ENCODE results near the gene AQP11. TPM values are rescaled to one million over a fixed set of nuclear protein-coding genes. Genes with fewer than 3 reads are reported as not detected.
A peak's percentile ranks its signal among the peaks of the same experiment; 100 is the strongest.

Gene AQP11, protein sequence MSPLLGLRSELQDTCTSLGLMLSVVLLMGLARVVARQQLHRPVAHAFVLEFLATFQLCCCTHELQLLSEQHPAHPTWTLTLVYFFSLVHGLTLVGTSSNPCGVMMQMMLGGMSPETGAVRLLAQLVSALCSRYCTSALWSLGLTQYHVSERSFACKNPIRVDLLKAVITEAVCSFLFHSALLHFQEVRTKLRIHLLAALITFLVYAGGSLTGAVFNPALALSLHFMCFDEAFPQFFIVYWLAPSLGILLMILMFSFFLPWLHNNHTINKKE
- polyA plus RNA-seq (2013, experiment 1 of 2): 0.61 TPM
- 0.69 TPM for polyA plus RNA-seq (2013, experiment 2 of 2)

DNA sequence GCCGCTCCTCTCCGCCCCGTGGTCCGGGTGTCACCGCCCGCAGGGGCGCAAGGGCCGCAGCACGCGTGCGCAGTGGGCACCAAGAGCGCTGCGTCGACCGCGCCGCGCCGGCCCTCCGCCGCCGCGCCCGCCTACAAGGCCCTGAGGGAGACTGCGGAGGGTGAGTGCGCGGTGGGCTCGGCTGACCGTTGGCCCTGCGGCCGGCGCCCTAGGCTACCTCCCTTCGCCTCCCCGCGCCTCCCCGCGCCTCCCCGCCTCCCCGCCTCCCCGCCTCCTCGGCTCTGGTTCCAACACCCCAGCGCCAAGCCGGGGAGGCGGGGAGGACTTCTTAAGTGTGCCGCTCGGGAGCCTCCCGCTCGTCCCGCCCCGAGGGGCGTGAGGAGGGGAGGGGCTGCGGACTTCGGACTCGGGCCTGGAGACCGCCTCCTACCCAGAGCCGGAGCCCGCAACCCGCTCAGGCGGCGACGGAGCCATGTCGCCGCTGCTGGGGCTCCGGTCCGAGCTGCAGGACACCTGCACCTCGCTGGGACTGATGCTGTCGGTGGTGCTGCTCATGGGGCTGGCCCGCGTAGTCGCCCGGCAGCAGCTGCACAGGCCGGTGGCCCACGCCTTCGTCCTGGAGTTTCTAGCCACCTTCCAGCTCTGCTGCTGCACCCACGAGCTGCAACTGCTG is at the start of gene AQP11:
TSS of gene AQP11 (plus strand) at position 433 of the 673 bp plus-strand sequence. CDS start at position 473, 40 bp downstream.
- Histone ChIP-seq H2BK15ac (ENCODE audit: low read length) (peak within 1 kb of the TSS; percentile 85), H3K79me1 (ENCODE audit: low read depth, low read length) (peaks cover 2% of the 10 kb centered on the region), H2BK120ac (ENCODE audit: low read depth, low read length) (no peak within 1 kb of the TSS), H3K27ac (replicated peaks; ENCODE audit: low read length) (peak within 1 kb of the TSS; percentile 71), H3K9ac (ENCODE audit: low read depth, low read length, poor library complexity) (peak within 1 kb of the TSS; percentile 72), H3K27me3 (ENCODE audit: control insufficient read depth in 3 of 3, insufficient read depth in 3 of 3, low read depth in 1 of 3, low read length in 3 of 3) (peaks cover 0 to 2% (median 0%) of the 10 kb centered on the region in 3 experiments), H4K8ac (ENCODE audit: low read depth, low read length) (no peak within 1 kb of the TSS), H3K23ac (ENCODE audit: low read depth, low read length, poor library complexity) (peak within 1 kb of the TSS; percentile 65), H3K18ac (ENCODE audit: low read length) (peak within 1 kb of the TSS; percentile 85), H4K91ac (ENCODE audit: low read depth, low read length, poor library complexity) (no peak within 1 kb of the TSS), H2AK5ac (ENCODE audit: low read depth, low read length) (no peak within 1 kb of the TSS), H3K4me3 (ENCODE audit: low read length in 2 of 2) (peak within 1 kb of the TSS; percentile 49 to 80), H2BK12ac (ENCODE audit: low read length) (no peak within 1 kb of the TSS), H3K9me3 (replicated peaks in 1 of 2; ENCODE audit: control insufficient read depth in 2 of 2, insufficient read depth in 1 of 2, low read depth in 1 of 2, low read length in 2 of 2) (peaks cover 0 to 13% of the 10 kb centered on the region in 2 donors), H2BK5ac (ENCODE audit: low read length) (peak within 1 kb of the TSS; percentile 24), H3K4me2 (ENCODE audit: insufficient read depth, low read length, poor library complexity, severe bottlenecking) (peak within 1 kb of the TSS; percentile 74), H3K4me1 (ENCODE audit: control insufficient read depth in 2 of 2, insufficient read depth in 1 of 2, low read depth in 1 of 2, low read length in 2 of 2) (peaks cover 2 to 8% of the 10 kb centered on the region in 2 donors), H3K14ac (ENCODE audit: low read length) (no peak within 1 kb of the TSS), H3K4ac (ENCODE audit: low read length) (no peak within 1 kb of the TSS), H3K36me3 (replicated peaks in 1 of 2; ENCODE audit: control insufficient read depth in 2 of 2, insufficient read depth in 2 of 2, low read length in 2 of 2) (peaks cover 0 to 7% of the 10 kb centered on the region in 2 donors), H2AFZ (ENCODE audit: low read length) (peak within 1 kb of the TSS; percentile 92)
- peak; percentile 87 for DNase-seq (ENCODE audit: low spot score)
- WGBS, 2 donors (ENCODE audit: extremely low coverage in 2 of 2, insufficient read length in 2 of 2, insufficient replicate concordance in 1 of 2): no CpG with 5 or more reads among the region's 75 CpGs

DNA sequence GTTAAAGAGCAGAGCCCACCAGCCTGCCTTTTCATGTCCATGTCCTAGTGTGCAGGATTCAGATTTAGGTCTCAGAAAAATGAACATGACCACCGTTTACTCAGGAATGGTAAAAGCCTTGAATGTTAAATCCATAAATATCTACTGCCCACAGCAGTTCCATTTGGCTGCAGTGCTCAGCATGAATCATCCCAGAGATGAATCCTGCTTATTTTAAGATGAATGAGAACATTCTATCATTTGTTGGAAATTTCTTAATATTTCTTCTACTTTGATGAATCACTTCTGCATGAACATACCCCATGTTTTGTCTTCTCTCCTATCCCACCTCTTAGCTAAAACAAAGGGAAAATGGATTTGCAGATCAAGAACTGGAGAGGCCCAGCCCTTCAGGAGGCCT is 47.5 kb upstream of the AQP11 start:
- Histone ChIP-seq H4K91ac (ENCODE audit: low read depth, low read length, poor library complexity) (no peak overlapping the region), H2BK15ac (ENCODE audit: low read length) (no peak overlapping the region), H2AFZ (ENCODE audit: low read length) (no peak overlapping the region), H2AK5ac (ENCODE audit: low read depth, low read length) (no peak overlapping the region), H3K27ac (replicated peaks; ENCODE audit: low read length) (no peak overlapping the region), H3K23ac (ENCODE audit: low read depth, low read length, poor library complexity) (no peak overlapping the region), H3K14ac (ENCODE audit: low read length) (no peak overlapping the region), H3K4me1 (ENCODE audit: control insufficient read depth in 2 of 2, insufficient read depth in 1 of 2, low read depth in 1 of 2, low read length in 2 of 2) (no peaks in the 10 kb centered on the region), H3K36me3 (replicated peaks in 1 of 2; ENCODE audit: control insufficient read depth in 2 of 2, insufficient read depth in 2 of 2, low read length in 2 of 2) (no peaks in the 10 kb centered on the region), H3K4me3 (ENCODE audit: low read length in 2 of 2) (no peak overlapping the region), H2BK12ac (ENCODE audit: low read length) (no peak overlapping the region), H3K4ac (ENCODE audit: low read length) (no peak overlapping the region), H3K4me2 (ENCODE audit: insufficient read depth, low read length, poor library complexity, severe bottlenecking) (no peak overlapping the region), H2BK5ac (ENCODE audit: low read length) (no peak overlapping the region), H4K8ac (ENCODE audit: low read depth, low read length) (no peak overlapping the region), H3K9ac (ENCODE audit: low read depth, low read length, poor library complexity) (no peak overlapping the region), H3K9me3 (replicated peaks in 1 of 2; ENCODE audit: control insufficient read depth in 2 of 2, insufficient read depth in 1 of 2, low read depth in 1 of 2, low read length in 2 of 2) (no peaks in the 10 kb centered on the region), H2BK120ac (ENCODE audit: low read depth, low read length) (no peak overlapping the region), H3K27me3 (ENCODE audit: control insufficient read depth in 3 of 3, insufficient read depth in 3 of 3, low read depth in 1 of 3, low read length in 3 of 3) (no peaks in the 10 kb centered on the region), H3K18ac (ENCODE audit: low read length) (no peak overlapping the region), H3K79me1 (ENCODE audit: low read depth, low read length) (no peaks in the 10 kb centered on the region)
- DNase-seq (ENCODE audit: low spot score): no peak
- no CpG with 5 or more reads among the region's 1 CpG for WGBS, 2 donors (ENCODE audit: extremely low coverage in 2 of 2, insufficient read length in 2 of 2, insufficient replicate concordance in 1 of 2)

DNA sequence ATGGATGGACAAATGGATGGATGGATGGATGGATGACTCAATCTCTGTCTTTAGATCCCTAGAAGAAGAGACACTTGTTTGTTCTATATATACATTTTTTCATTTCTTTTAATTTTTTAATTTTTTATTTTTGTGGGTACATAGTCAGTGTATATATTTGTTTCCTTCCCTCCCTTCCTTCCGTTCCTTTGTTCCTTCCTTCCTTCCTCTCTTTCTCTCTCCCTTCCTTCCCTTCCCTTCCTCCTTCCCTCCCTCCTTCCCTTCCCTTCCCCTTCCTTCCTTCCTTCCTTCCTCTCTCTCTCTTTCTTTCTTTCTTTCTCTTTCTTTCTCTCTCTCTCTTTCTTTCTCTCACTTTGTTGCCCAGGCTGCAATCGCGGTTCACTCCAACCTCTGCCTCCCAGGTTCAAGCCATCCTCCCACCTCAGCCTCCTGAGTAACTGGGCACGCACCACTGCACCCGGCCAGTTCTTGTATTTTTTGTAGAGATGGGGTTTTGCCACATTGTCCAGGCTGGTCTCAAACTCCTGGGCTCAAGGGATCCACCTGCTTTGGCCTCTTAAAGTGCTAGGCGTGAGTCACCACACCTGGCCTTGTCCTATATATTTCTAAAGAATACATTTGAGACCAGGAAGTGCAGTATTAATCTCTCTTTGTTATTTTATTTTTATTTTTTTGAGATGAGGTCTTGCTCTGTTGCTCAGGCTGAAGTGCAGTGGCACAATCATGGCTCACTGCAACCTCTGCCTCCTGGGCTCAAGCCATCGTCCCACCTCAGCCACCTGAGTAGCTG is 42.5 kb upstream of the AQP11 start:
- Histone ChIP-seq H3K79me1 (ENCODE audit: low read depth, low read length) (no peaks in the 10 kb centered on the region), H3K27ac (replicated peaks; ENCODE audit: low read length) (no peak overlapping the region), H2BK5ac (ENCODE audit: low read length) (no peak overlapping the region), H2BK15ac (ENCODE audit: low read length) (no peak overlapping the region), H3K23ac (ENCODE audit: low read depth, low read length, poor library complexity) (no peak overlapping the region), H3K14ac (ENCODE audit: low read length) (no peak overlapping the region), H3K4me1 (ENCODE audit: control insufficient read depth in 2 of 2, insufficient read depth in 1 of 2, low read depth in 1 of 2, low read length in 2 of 2) (peaks cover 0 to 5% of the 10 kb centered on the region in 2 donors), H2BK120ac (ENCODE audit: low read depth, low read length) (no peak overlapping the region), H3K27me3 (ENCODE audit: control insufficient read depth in 3 of 3, insufficient read depth in 3 of 3, low read depth in 1 of 3, low read length in 3 of 3) (no peaks in the 10 kb centered on the region), H3K36me3 (replicated peaks in 1 of 2; ENCODE audit: control insufficient read depth in 2 of 2, insufficient read depth in 2 of 2, low read length in 2 of 2) (no peaks in the 10 kb centered on the region), H3K4me3 (ENCODE audit: low read length in 2 of 2) (no peak overlapping the region), H2BK12ac (ENCODE audit: low read length) (no peak overlapping the region), H3K9me3 (replicated peaks in 1 of 2; ENCODE audit: control insufficient read depth in 2 of 2, insufficient read depth in 1 of 2, low read depth in 1 of 2, low read length in 2 of 2) (no peaks in the 10 kb centered on the region), H2AK5ac (ENCODE audit: low read depth, low read length) (no peak overlapping the region), H2AFZ (ENCODE audit: low read length) (peak overlapping the region; percentile 84), H3K4me2 (ENCODE audit: insufficient read depth, low read length, poor library complexity, severe bottlenecking) (no peak overlapping the region), H3K9ac (ENCODE audit: low read depth, low read length, poor library complexity) (no peak overlapping the region), H4K8ac (ENCODE audit: low read depth, low read length) (no peak overlapping the region), H4K91ac (ENCODE audit: low read depth, low read length, poor library complexity) (no peak overlapping the region), H3K4ac (ENCODE audit: low read length) (no peak overlapping the region), H3K18ac (ENCODE audit: low read length) (no peak overlapping the region)
- no peak for DNase-seq (ENCODE audit: low spot score)
- no CpG with 5 or more reads among the region's 7 CpGs for WGBS, 2 donors (ENCODE audit: extremely low coverage in 2 of 2, insufficient read length in 2 of 2, insufficient replicate concordance in 1 of 2)
